ENCODE results near the gene FAM120C. TPM values are rescaled to one million over a fixed set of nuclear protein-coding genes. Genes with fewer than 3 reads are reported as not detected.

FAM120C gene
- total RNA-seq, 1 experiment from 2014 or later = 21.8 TPM

DNA sequence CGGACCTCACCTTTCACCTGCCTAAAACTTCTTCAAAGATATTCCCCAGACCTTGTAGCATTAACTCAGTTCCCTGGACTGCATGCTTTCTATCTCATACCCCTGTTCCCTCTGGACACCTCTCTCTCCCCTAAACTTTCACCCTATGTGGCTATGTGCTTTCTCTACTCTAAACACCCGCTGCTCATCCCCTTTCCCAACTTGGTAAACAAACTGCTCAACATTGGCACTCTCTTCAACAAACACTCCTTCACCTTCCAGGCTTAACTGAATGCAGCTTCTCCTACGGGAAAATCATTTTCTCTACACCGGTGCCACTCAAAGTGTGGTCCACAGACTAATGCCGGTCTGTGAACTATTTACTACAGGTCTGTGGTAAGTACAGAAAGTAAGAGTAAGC is 158.7 kb downstream of the FAM120C start:
- no peak for TF ChIP-seq EZH2 (IDR thresholded peaks at IDR 0.05; ENCODE audit: borderline replicate concordance, low read depth, low read length, poor library complexity, severe bottlenecking)
- TF ChIP-seq, protein P1, sequence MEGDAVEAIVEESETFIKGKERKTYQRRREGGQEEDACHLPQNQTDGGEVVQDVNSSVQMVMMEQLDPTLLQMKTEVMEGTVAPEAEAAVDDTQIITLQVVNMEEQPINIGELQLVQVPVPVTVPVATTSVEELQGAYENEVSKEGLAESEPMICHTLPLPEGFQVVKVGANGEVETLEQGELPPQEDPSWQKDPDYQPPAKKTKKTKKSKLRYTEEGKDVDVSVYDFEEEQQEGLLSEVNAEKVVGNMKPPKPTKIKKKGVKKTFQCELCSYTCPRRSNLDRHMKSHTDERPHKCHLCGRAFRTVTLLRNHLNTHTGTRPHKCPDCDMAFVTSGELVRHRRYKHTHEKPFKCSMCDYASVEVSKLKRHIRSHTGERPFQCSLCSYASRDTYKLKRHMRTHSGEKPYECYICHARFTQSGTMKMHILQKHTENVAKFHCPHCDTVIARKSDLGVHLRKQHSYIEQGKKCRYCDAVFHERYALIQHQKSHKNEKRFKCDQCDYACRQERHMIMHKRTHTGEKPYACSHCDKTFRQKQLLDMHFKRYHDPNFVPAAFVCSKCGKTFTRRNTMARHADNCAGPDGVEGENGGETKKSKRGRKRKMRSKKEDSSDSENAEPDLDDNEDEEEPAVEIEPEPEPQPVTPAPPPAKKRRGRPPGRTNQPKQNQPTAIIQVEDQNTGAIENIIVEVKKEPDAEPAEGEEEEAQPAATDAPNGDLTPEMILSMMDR (conservative IDR thresholded peaks at IDR 0.05; ENCODE audit: low read depth, low read length) = no peak
- no peaks in the 10 kb centered on the region for H3K4me1 ChIP-seq (ENCODE audit: insufficient read depth, low read length, poor library complexity, severe bottlenecking)
- intact Hi-C loops (cut with micrococcal nuclease; ENCODE audit: unreplicated experiment) = no loop called here
- no TSS peak for BruUV-seq (replicated peaks)
- DNase-seq (ENCODE audit: low spot score) = no peak
- ChIA-PET CTCF (no interaction called here), POLR2A (ENCODE audit: low non-redundant PET) (no interaction called here)
- no peak overlapping the region for H3K4me3 ChIP-seq (ENCODE audit: low read depth, low read length, poor library complexity, severe bottlenecking)
- H3K27ac ChIP-seq (ENCODE audit: low read depth, low read length, poor library complexity, severe bottlenecking) = no peak overlapping the region
- H3K27me3 ChIP-seq (replicated peaks; ENCODE audit: insufficient read depth, low read depth, low read length, poor library complexity) = no peaks in the 10 kb centered on the region
- H3K36me3 ChIP-seq (ENCODE audit: insufficient read depth, low read length, poor library complexity, severe bottlenecking) = no peaks in the 10 kb centered on the region
- H3K9me3 ChIP-seq (ENCODE audit: low read depth, low read length, poor library complexity, severe bottlenecking) = no peaks in the 10 kb centered on the region

Other genes starting within 250 kb of the FAM120C start
- 30.7 and 31.0 TPM in 2 replicates for gene PHF8, start 138.8 kb downstream of the FAM120C start, total RNA-seq (2021)
- 9.8 and 12.8 TPM in 2 replicates for gene WNK3, start 174.8 kb upstream of the FAM120C start, total RNA-seq (2021)

Measured in A673 (cell line).